GM12864 (cell line): ENCODE data around the gene SRRM1.

ENCODE experiments used
- DNase-seq: peaks from one replicate; pipeline ENCODE4 v3.0.0-alpha.2; 2011; ENCODE audit warnings: low read depth
- H3K4me3 ChIP-seq: 2 replicates; pipeline ENCODE4 v1.5.1; 2011; ENCODE audit warnings: mild to moderate bottlenecking, low read depth, low read length, control low read depth
- CTCF ChIP-seq: IDR thresholded peaks from 2 replicates; pipeline ENCODE4 v1.5.1; 2011; ENCODE audit warnings: low read depth, mild to moderate bottlenecking, moderate library complexity, low read length, control low read depth, inconsistent platforms; ENCODE audit errors: missing control alignments

The SRRM1 gene

GRCh38 chr1:24642481-24643362 is at the start of gene SRRM1:
Gene SRRM1, plus strand, starts transcription at chr1:24643302. Its CDS starts 25 bp downstream, at chr1:24643327.
- peak; percentile 9 for TF ChIP-seq CTCF
- peak; percentile 99 for DNase-seq
- peak within 1 kb of the TSS; percentile 100 for H3K4me3 ChIP-seq

- H3K4me3 ChIP-seq = no peak overlapping the region
- no peak for DNase-seq
- TF ChIP-seq CTCF = no peak
Measured at GRCh38 chr1:24594328-24594598, 48.8 kb upstream of the SRRM1 start.

- H3K4me3 ChIP-seq = no peak overlapping the region
- TF ChIP-seq CTCF = no peak
- DNase-seq = no peak
Measured at GRCh38 chr1:24596401-24596880, 46.7 kb upstream of the SRRM1 start.

- no peak for DNase-seq
- TF ChIP-seq CTCF = no peak
- no peak overlapping the region for H3K4me3 ChIP-seq
Measured at GRCh38 chr1:24599265-24599664, 43.8 kb upstream of the SRRM1 start.

GRCh38 chr1:24600551-24600950 is 42.6 kb upstream of the SRRM1 start:
- no peak for DNase-seq
- no peak for TF ChIP-seq CTCF
- H3K4me3 ChIP-seq = no peak overlapping the region

GRCh38 chr1:24605534-24606295 is 37.4 kb upstream of the SRRM1 start:
- no peak for TF ChIP-seq CTCF
- H3K4me3 ChIP-seq = no peak overlapping the region
- no peak for DNase-seq
